Hematopoietic multipotent progenitor cell (in vitro differentiated cells): ENCODE data around the gene PCGF3. TPM values are rescaled to one million over a fixed set of nuclear protein-coding genes. Genes with fewer than 3 reads are reported as not detected.
"Not testable (repeated sequence)": the region's sequence is repeated elsewhere in the genome, so short reads cannot be mapped to it uniquely, and the experiment has no call there.

Experiments used
- DNase-seq, 3 donors: peaks; one replicate each; pipeline ENCODE4 v3.0.0-alpha.2; 2011 to 2015; ENCODE audit warnings: low read depth in 2 of 3, low spot score in 2 of 3
- total RNA-seq: library from RNA; depleted of rRNA; stranded (reverse); fragments of >200 nt; gene quantifications from one replicate; pipeline ENCODE4 v1.2.3, GENCODE V29; 2012

PCGF3 gene
- total RNA-seq, 1 donor, result 51.2 TPM

DNA sequence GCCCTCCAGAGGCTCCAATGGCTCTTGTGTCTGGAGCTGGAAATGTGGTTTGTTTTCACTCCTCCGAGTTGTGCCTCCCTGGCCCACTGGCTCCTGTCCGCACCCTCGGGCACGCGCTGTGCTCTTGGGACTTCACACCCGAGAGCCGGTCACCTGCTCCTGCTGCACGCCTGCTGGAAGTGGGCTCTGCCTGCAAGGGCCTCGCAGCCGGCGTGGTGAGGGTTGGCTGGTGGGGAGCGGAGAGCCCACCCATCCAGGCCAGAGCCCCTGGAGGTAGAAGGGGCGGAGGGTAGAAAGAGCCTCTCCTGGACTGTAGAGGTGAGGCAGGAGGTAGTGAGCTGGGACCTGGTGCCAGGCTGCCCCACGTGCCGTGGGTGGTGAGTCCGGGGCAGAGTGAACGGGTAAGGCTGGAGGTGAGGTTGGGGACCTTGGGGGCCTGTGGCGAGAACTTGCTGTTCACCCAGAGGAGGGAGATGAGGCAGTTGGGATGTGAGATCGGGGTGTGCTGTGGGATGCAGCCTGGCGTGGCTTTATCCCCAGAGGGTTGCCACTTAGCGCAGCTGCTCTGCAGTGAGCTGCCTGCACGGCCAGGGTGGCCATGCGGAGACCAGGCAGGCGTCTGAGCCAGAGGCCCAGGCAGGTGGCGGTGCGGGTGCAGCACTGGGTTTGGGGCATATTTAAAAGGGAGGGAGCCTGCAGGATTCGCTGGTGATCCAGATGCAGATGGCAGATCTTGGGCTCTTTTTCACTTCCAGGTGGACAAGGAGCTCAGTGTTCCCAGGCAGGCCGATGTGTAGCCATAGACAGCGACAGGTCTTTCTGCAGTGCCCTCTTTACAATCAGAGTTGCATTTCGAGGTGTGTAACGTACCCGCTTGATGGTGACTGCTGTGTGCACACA is 48.8 kb downstream of the PCGF3 start:
- DNase-seq, result no peak

GRCh38 chr4:757111-757510 is 51.5 kb downstream of the PCGF3 start:
- DNase-seq, result no peak

GRCh38 chr4:759810-760209 is 54.2 kb downstream of the PCGF3 start:
- not testable (repeated sequence) for DNase-seq

DNA sequence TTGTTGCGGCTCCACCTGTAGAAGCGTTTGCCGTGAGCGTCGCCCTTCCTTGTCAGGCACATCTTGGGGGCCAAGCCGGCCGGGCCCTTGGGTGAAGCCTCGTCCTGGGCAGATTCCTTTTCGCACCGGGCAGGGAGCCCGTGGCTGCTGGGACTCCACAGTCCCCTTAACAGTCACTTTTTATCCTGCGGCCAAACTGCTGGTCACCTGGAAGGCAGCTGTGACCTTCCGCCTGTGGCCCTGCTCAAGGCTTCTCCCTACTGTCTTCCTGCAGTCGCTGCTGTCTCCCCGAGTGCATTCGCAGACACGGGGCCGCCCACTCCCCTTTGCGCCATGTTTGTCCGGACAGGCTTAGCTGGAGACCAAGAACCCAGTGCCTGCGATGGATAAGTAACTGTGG is 55.0 kb downstream of the PCGF3 start:
- DNase-seq, result no peak

GRCh38 chr4:761086-761485 is 55.5 kb downstream of the PCGF3 start:
- DNase-seq, result no peak

- DNase-seq, result no peak
Observed at GRCh38 chr4:761739-762138, 56.1 kb downstream of the PCGF3 start.

DNA sequence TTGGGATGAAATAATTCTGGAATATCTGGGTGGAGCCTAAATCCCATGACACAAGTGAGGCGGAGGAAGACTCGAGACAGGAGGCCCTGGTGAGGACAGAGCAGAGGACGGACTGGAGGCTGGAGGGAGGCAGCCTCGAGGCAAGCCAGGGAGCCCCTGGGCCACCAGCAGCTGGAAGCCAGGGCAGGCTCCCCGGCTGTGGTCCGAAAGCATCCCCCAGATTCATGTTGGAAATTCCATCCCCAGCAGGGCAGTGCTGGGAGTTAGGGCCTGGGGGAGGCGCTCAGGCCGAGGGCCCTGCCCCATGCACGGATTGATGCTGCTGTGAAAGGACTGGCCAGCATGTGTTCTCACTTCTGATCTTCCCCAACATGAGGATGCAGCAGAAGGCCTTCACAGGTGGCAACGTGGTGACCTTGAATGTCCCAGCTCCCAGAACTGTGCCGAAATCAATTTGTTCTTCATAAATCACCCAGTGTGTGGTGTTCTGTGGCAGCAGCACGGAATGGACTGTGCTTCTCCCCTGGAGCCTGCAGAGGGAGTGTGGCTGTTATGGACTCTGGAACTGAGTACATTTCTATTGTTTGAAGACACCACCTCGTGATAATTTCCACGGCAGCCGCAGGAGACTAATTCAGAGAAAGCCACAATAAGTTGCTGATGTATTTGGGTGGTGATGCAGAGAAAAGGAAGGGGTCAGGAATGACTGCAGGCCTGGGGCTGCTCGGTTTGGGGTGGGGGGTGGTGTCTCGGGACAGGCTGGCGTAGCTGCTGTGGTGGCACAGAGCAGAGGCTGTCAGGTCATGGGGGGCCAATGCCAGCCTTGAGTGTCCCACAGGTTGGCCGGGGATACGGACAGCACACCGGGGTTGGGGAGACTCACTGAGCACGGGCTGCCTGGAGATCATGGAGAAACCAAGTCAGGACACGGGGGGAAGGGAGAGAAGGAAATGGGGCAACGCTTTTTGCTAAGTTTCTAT is 56.9 kb downstream of the PCGF3 start:
- peak in 1 of 3 donors; percentile 28 for DNase-seq

DNA sequence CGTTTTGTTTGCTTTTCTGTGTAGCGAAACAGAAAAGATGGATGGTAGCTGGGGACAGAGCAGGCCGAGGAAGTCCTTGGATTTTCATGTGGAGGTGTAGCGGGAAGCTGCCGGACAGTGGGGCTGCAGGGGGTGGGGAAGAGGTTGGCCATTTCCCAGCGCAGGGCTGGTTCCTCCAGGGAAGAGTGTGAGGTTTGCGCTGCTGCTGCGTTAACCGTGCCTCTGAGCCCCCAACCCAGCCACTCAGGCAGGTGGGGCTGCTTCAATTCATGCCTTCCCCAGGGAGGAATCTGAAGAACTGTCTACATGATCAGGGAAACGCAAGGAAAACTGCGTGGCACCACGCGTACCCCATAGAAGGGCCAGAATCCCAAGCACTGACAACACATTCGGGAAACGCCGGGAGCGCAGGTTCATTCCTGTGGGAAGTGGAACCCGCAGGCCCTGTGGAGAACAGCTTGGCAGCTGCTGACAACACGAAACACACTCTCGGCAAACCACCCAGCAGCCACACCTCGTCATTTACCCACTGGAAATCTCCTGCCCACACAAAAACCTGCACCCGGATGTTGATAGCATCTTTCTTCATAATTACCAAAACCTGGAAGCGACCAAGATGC is 57.7 kb downstream of the PCGF3 start:
- DNase-seq, result no peak

- DNase-seq, result no peak
Observed at GRCh38 chr4:763922-764321, 58.3 kb downstream of the PCGF3 start.

- no peak for DNase-seq
Observed at GRCh38 chr4:764405-765169, 59.0 kb downstream of the PCGF3 start.

GRCh38 chr4:766152-766515 is 60.5 kb downstream of the PCGF3 start:
- no peak for DNase-seq

- no peak for DNase-seq
Observed at GRCh38 chr4:766559-767283, 61.1 kb downstream of the PCGF3 start.

DNA sequence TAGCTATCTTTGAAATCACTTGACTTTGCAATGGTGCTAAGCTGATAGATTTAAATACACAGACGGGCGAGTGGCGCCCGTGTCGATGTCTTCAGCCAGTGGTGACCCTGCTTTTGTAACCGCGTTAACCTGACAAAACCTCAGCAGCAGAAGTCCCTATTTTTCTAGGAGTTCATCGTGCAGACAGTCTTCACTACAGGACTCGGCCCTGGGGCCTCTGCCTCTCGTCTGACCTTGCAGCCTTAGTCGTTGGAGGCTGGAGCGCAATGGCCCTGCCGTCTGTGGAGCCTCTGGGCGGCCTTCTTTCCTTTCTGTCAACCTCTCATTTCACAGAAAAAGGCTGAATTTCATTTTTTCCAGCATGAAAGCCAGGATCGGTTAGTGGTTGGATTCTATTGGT is 62.4 kb downstream of the PCGF3 start:
- no peak for DNase-seq

- DNase-seq, result no peak
Observed at GRCh38 chr4:768995-769394, 63.4 kb downstream of the PCGF3 start.

GRCh38 chr4:769511-769910 is 63.9 kb downstream of the PCGF3 start:
- no peak for DNase-seq

- no peak for DNase-seq
Observed at GRCh38 chr4:770022-770421, 64.4 kb downstream of the PCGF3 start.

- DNase-seq, result no peak
Observed at GRCh38 chr4:771464-771863, 65.8 kb downstream of the PCGF3 start.

DNA sequence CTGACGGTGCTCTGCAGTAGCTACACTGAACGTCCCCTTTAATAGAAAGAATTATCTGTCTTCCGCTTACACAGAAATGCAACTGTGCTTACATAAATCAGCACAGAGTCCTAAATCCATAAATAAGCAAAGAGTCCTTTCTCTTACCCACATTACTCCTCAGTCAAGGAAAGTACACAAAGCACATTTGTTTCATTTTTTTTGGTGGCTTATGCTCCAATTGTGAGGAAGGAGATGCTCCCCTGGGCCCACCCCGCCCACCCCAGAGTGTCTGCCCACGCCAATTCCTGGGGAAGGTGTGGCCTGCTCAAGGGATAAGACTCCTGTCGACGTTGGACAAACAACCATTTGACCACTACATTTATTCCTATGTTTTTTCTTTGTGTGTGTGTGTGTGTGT is 66.5 kb downstream of the PCGF3 start:
- DNase-seq, result no peak

DNA sequence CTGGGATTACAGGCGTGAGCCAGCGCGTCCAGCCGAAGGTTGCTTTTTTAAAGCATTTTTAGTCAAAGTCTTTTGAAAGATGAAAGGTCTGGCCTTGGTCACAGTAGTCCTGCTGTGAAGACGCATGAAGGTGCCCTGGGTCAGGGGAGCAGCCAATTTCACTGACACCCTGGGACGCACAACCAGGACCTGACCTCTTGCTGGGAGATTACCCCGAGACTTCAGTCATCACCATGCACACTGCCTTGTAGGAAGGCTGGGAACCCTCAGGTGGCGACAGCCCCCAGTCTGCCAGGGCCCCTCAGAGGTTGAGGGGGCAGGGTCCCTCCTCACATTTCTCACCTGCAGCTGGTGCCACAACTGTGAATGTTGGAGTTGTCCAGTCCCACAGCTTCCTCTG is 67.1 kb downstream of the PCGF3 start:
- DNase-seq, result no peak

- DNase-seq, result no peak
Observed at GRCh38 chr4:773214-773613, 67.6 kb downstream of the PCGF3 start.
